ENCODE data around the gene GPRASP1. TPM values are rescaled to one million over a fixed set of nuclear protein-coding genes. Genes with fewer than 3 reads are reported as not detected.
"Not testable (repeated sequence)": the region's sequence is repeated elsewhere in the genome, so short reads cannot be mapped to it uniquely, and the experiment has no call there.

Gene GPRASP1
- 14.4 TPM for total RNA-seq

GRCh38 chrX:102651242-102652011, at the start of gene GPRASP1:
Gene GPRASP1 (plus strand): TSS chrX:102651483. CDS start chrX:102653914, 2,431 bp downstream.
- peak; percentile 83 for DNase-seq

GRCh38 chrX:102604327-102604726, 47.0 kb upstream of the GPRASP1 start:
- peak; percentile 21 for DNase-seq

- no peak for DNase-seq
These were observed 45.2 kb upstream of the GPRASP1 start for GRCh38 chrX:102606115-102606514.

- no peak for DNase-seq
These were observed 40.4 kb upstream of the GPRASP1 start for GRCh38 chrX:102610905-102611304.

- DNase-seq = no peak
These were observed 27.2 kb upstream of the GPRASP1 start for GRCh38 chrX:102624105-102624504.

GRCh38 chrX:102627640-102628039, 23.6 kb upstream of the GPRASP1 start:
- no peak for DNase-seq

- DNase-seq = no peak
These were observed 13.7 kb upstream of the GPRASP1 start for GRCh38 chrX:102637561-102637960.

- no peak for DNase-seq
These were observed 411 bp upstream of the GPRASP1 start for GRCh38 chrX:102650903-102651241.

- DNase-seq = peak; percentile 78
These were observed 877 bp downstream of the GPRASP1 start for GRCh38 chrX:102652031-102652688.

- peak; percentile 10 for DNase-seq
These were observed 3.4 kb downstream of the GPRASP1 start for GRCh38 chrX:102654696-102655095.

GRCh38 chrX:102658556-102658955, 7.3 kb downstream of the GPRASP1 start:
- no peak for DNase-seq

GRCh38 chrX:102659790-102660757, 8.8 kb downstream of the GPRASP1 start:
- DNase-seq = peak; percentile 87

GRCh38 chrX:102663820-102664219, 12.5 kb downstream of the GPRASP1 start:
- not testable (repeated sequence) for DNase-seq

- not testable (repeated sequence) for DNase-seq
These were observed 15.8 kb downstream of the GPRASP1 start for GRCh38 chrX:102667034-102667433.

- DNase-seq = no peak
These were observed 18.2 kb downstream of the GPRASP1 start for GRCh38 chrX:102669526-102669925.

- no peak for DNase-seq
These were observed 21.6 kb downstream of the GPRASP1 start for GRCh38 chrX:102672856-102673255.

- DNase-seq = not testable (repeated sequence)
These were observed 26.2 kb downstream of the GPRASP1 start for GRCh38 chrX:102677479-102677878.

- no peak for DNase-seq
These were observed 33.7 kb downstream of the GPRASP1 start for GRCh38 chrX:102684772-102685520.

- DNase-seq = no peak
These were observed 43.5 kb downstream of the GPRASP1 start for GRCh38 chrX:102694749-102695148.

GRCh38 chrX:102696306-102696705, 45.0 kb downstream of the GPRASP1 start:
- no peak for DNase-seq

- peak; percentile 68 for DNase-seq
These were observed 46.2 kb downstream of the GPRASP1 start for GRCh38 chrX:102697494-102697893.

All from tongue (tissue), 2 donors.